IMR-90 (cell line): ENCODE measurements around the gene PRDX5.
A peak's percentile ranks its signal among the peaks of the same experiment; 100 is the strongest.

ENCODE experiments used
- CEBPB ChIP-seq: IDR thresholded peaks from 2 replicates; pipeline ENCODE4 v1.6.1; 2012; ENCODE audit warnings: low read depth, low read length, improper control_type of control experiment
- CHD1 ChIP-seq: IDR thresholded peaks from 2 replicates; pipeline ENCODE4 v1.6.1; 2012; ENCODE audit warnings: low read depth, low read length, improper control_type of control experiment
- CTCF ChIP-seq: conservative IDR thresholded peaks from 2 replicates; pipeline ENCODE4 v1.5.1; 2012; ENCODE audit warnings: mild to moderate bottlenecking, low read depth, low read length, improper control_type of control experiment
- SMC3 ChIP-seq: fragments of 150-350 bp; IDR thresholded peaks from 2 replicates; pipeline ENCODE4 v1.6.1; 2016; ENCODE audit warnings: low read depth, mild to moderate bottlenecking, antibody characterized with exemption, low read length, moderate library complexity

- TF ChIP-seq CTCF (no peak), SMC3 (no peak), CHD1 (no peak), CEBPB (peak; percentile 37; the same call in 1 of the 2 replicates)
Observed at GRCh38 chr11:64268893-64269539, 48.9 kb upstream of the PRDX5 start.
